ENCODE measurements around the gene TTC33. TPM values are rescaled to one million over a fixed set of nuclear protein-coding genes. Genes with fewer than 3 reads are reported as not detected.

TTC33 gene
- total RNA-seq, 2 donors from 2014 or later, result 10.3 to 22.5 TPM

DNA sequence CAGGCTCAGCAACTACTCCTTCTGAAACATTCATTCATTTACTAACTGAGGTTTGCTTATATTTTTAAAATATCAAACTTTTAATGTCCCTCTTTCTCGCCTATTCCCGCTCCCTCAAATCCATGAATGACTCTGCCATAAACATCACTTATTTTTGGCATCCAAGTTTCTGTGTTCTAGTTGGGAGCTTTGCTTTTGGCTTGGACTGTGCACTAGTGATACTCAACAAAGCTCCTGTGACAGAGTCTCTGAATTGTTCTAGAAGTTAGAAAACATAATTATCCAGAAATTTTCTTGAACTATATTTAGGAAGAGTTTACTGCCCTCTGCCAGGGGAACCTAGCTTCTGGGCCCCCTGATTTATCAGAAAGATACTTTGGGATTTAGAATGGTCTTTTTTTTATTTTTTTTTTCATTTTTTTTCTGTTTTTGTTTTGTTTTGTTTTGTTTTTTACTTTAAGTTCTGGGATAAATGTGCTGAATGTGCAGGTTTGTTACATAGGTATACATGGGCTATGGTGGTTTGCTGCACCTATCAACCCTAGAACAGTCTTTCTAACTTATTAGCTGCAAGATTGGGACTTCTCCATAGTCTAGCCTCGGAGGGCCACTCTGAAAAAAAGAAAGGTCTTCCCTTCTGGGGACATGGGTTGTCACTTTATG is 140.7 kb downstream of the TTC33 start:
- Histone ChIP-seq H3K4me3 (no peak overlapping the region), H3K27ac (no peak overlapping the region)
- ATAC-seq (ENCODE audit: insufficient number of reproducible peaks, low FRiP score, low read depth), result no peak

DNA sequence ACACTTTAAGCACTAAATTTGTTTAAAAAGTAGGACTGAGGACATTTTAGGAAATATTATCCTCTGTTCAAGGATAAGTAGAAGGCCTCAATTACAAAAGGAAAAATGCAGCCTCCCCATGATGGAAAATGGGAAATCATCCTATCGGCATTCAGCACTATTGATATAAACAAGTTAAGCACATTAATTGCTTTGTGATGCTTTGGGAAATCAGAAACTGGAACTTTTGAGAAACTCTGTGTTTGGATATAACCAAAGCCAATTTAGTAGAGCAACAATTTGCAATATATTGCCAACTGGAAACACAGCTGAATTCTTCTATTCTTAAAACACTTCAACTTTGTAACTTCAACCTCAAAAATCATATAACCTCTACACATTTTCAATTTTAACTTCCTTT is 141.3 kb downstream of the TTC33 start:
- DNase-seq (ENCODE audit: low spot score) (no peak), ATAC-seq (ENCODE audit: insufficient number of reproducible peaks, low FRiP score, low read depth) (no peak)
- TF ChIP-seq, protein P1, sequence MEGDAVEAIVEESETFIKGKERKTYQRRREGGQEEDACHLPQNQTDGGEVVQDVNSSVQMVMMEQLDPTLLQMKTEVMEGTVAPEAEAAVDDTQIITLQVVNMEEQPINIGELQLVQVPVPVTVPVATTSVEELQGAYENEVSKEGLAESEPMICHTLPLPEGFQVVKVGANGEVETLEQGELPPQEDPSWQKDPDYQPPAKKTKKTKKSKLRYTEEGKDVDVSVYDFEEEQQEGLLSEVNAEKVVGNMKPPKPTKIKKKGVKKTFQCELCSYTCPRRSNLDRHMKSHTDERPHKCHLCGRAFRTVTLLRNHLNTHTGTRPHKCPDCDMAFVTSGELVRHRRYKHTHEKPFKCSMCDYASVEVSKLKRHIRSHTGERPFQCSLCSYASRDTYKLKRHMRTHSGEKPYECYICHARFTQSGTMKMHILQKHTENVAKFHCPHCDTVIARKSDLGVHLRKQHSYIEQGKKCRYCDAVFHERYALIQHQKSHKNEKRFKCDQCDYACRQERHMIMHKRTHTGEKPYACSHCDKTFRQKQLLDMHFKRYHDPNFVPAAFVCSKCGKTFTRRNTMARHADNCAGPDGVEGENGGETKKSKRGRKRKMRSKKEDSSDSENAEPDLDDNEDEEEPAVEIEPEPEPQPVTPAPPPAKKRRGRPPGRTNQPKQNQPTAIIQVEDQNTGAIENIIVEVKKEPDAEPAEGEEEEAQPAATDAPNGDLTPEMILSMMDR (IDR thresholded peaks at IDR 0.05), result no peak
- peaks cover 0 to 3% of the 10 kb centered on the region in 2 donors for H3K4me1 ChIP-seq (ENCODE audit: control insufficient read depth in 1 of 2, low read depth in 2 of 2)
- H3K27ac ChIP-seq, result no peak overlapping the region
- H3K9me3 ChIP-seq, result no peaks in the 10 kb centered on the region
- no peak overlapping the region for H3K4me3 ChIP-seq
- no peaks in the 10 kb centered on the region for H3K36me3 ChIP-seq
- H3K27me3 ChIP-seq (replicated peaks; ENCODE audit: insufficient read depth), result no peaks in the 10 kb centered on the region

More for the DNA sequence above, 140.7 kb downstream of the TTC33 start:
- no peaks in the 10 kb centered on the region for H3K36me3 ChIP-seq
- no peaks in the 10 kb centered on the region for H3K9me3 ChIP-seq
- TF ChIP-seq, protein P1 (IDR thresholded peaks at IDR 0.05), result no peak
- H3K27me3 ChIP-seq (replicated peaks; ENCODE audit: insufficient read depth), result no peaks in the 10 kb centered on the region
- DNase-seq (ENCODE audit: low spot score), result no peak
- peaks cover 0 to 3% of the 10 kb centered on the region in 2 donors for H3K4me1 ChIP-seq (ENCODE audit: control insufficient read depth in 1 of 2, low read depth in 2 of 2)

DNA sequence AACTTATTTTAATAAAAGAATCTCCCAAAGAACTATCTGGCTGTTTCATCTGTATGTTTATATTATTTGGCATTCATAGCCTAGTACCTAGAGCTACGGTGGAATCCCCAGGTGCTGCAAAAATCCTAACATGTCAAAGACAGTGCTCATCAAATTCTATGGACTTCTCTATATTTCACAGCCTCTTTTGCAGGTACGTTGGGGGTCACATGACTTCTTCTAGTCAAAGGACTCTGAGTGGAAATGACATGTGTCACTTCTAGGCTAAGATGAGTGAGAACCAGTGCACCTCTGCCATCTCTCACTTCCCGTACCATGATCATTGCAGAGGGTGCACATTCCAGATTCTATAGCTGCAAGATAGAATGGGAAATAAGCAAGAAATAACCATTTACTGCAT is 148.6 kb downstream of the TTC33 start:
- H3K27me3 ChIP-seq (replicated peaks; ENCODE audit: insufficient read depth), result no peaks in the 10 kb centered on the region
- no peak overlapping the region for H3K4me3 ChIP-seq
- DNase-seq (ENCODE audit: low spot score) (no peak), ATAC-seq (ENCODE audit: insufficient number of reproducible peaks, low FRiP score, low read depth) (no peak)
- TF ChIP-seq, protein P1 (IDR thresholded peaks at IDR 0.05), result no peak
- H3K36me3 ChIP-seq, result no peaks in the 10 kb centered on the region
- no peaks in the 10 kb centered on the region for H3K9me3 ChIP-seq
- no peak overlapping the region for H3K27ac ChIP-seq
- H3K4me1 ChIP-seq (ENCODE audit: control insufficient read depth in 1 of 2, low read depth in 2 of 2), result peaks cover 0 to 5% of the 10 kb centered on the region in 2 donors

DNA sequence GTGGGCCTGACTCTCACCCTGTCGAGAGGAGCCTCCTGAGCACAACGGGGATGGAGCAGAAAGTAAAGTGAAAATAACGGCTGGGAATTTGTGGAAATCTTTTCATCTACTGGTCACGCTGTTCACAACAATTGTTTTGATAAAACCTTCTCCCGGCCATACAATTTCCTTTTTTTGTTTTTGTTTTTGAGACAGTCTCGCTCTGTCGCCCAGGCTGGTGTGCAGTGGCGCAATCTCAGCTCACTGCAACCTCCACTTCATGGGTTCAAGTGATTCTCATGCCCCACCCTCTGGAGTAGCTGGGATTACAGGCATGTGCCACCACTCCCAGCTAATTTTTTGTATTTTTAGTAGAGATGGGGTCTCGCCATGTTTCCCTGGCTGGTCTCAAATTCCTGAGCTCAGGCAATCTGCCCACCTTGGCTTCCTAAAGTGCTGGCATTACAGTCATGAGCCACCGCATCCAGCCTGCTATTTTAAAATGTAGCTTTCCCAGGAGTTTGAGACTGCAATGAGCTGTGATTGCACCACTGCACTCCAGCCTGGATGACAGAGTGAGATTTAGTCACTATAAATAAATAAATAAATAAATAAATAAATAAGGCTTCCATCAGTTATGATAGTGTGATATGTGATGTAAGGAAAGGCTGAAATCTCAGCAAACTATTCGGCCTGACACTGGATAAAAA is 149.5 kb downstream of the TTC33 start:
- TF ChIP-seq, protein P1 (IDR thresholded peaks at IDR 0.05), result no peak
- DNase-seq (ENCODE audit: low spot score) (no peak), ATAC-seq (ENCODE audit: insufficient number of reproducible peaks, low FRiP score, low read depth) (peak; percentile 36)
- H3K9me3 ChIP-seq, result no peaks in the 10 kb centered on the region
- H3K4me1 ChIP-seq (ENCODE audit: control insufficient read depth in 1 of 2, low read depth in 2 of 2), result peaks cover 0 to 5% of the 10 kb centered on the region in 2 donors
- no peaks in the 10 kb centered on the region for H3K27me3 ChIP-seq (replicated peaks; ENCODE audit: insufficient read depth)
- no peak overlapping the region for H3K27ac ChIP-seq
- H3K36me3 ChIP-seq, result no peaks in the 10 kb centered on the region
- peak overlapping the region; percentile 26 for H3K4me3 ChIP-seq

DNA sequence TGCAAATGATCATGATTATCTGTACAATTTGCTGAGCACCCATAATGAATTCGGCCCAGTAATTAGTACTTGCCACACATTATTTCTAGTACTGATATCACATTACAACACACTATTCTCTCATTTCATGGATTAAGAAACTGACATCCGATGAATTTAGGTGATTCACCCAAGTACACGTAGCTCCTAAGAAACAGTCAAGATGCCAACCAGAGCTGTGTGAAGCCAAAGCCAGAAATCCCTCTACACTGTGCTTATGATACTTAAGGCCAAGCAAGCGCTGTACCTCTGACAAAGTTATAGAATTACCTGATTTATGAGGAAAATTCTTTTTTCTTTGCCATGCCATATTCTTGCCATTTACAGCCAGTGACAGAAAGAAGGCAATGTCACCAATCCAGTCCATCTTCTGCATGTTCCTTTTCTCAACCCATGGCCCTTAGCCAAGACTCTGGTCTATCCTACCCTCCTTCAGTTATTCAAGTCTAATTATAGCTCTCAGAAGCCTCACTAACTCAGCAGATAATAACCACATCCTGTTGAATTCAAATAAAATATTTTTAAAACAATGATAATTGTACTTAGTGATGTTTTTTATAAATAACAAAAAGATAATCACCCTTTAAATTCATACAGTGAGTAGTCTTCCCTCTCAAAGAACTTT is 150.3 kb downstream of the TTC33 start:
- TF ChIP-seq, protein P1 (IDR thresholded peaks at IDR 0.05), result no peak
- DNase-seq (ENCODE audit: low spot score), result no peak
- Histone ChIP-seq H3K4me1 (ENCODE audit: control insufficient read depth in 1 of 2, low read depth in 2 of 2) (peaks cover 0 to 5% of the 10 kb centered on the region in 2 donors), H3K9me3 (no peaks in the 10 kb centered on the region), H3K27me3 (replicated peaks; ENCODE audit: insufficient read depth) (no peaks in the 10 kb centered on the region), H3K4me3 (peak overlapping the region; percentile 26), H3K27ac (no peak overlapping the region), H3K36me3 (no peaks in the 10 kb centered on the region)
- no peak for ATAC-seq (ENCODE audit: insufficient number of reproducible peaks, low FRiP score, low read depth)
